PC-3 (cell line): ENCODE measurements around the gene SCLY. TPM values are rescaled to one million over a fixed set of nuclear protein-coding genes. Genes with fewer than 3 reads are reported as not detected.

Experiments
- ATAC-seq: fragments of 200-7000 bp; cut with Tn5 transposase; 2 replicates; pipeline ENCODE4 v1.9.1; 2020; ENCODE audit warnings: mild to moderate bottlenecking, moderate library complexity
- BruUV-seq: library from RNA; stranded (reverse); fragments of 400-500 nt; replicated peaks from 2 replicates; lab custom pipeline; 2021; lab: Mats Ljungman, UMichigan
- CTCF ChIA-PET: fragments of 300-600 bp; sonication (Branson Sonifier 250); formaldehyde crosslinking; loops from one replicate; lab custom pipeline; 2022; ENCODE audit warnings: antibody characterized with exemption; lab: Charles Lee
- POLR2A ChIA-PET: fragments of 300-600 bp; sonication (Branson Sonifier 250); formaldehyde crosslinking; loops from one replicate; lab custom pipeline; 2022; ENCODE audit warnings: antibody characterized with exemption; ENCODE audit not compliant: unreplicated experiment; lab: Charles Lee
- DNase-seq: peaks from one replicate; pipeline ENCODE4 v3.0.0-alpha.2; 2015
- H2AFZ ChIP-seq: fragments of 300-600 bp; sonication (generic); 2 replicates; pipeline ENCODE4 v1.6.0; 2016; ENCODE audit warnings: antibody characterized with exemption, low read length
- H3F3A ChIP-seq: fragments of 300-600 bp; sonication (generic); one replicate; pipeline ENCODE4 v1.6.0; 2017; ENCODE audit warnings: antibody characterized with exemption, low read length, control low read depth, mild to moderate bottlenecking; ENCODE audit not compliant: unreplicated experiment
- H3K27ac ChIP-seq: fragments of 300-600 bp; sonication (generic); 2 replicates; pipeline ENCODE4 v1.5.1; 2016; ENCODE audit warnings: mild to moderate bottlenecking, low read length
- H3K27me3 ChIP-seq: fragments of 300-600 bp; sonication (generic); 2 replicates; pipeline ENCODE4 v1.6.1; 2016; ENCODE audit warnings: low read length, mixed read lengths
- H3K36me3 ChIP-seq: fragments of 300-600 bp; sonication (generic); 2 replicates; pipeline ENCODE4 v1.6.1; 2016; ENCODE audit warnings: low read depth, mixed run types, low read length, mixed read lengths
- H3K4me1 ChIP-seq: fragments of 300-600 bp; sonication (generic); 2 replicates; pipeline ENCODE4 v1.5.1; 2016; ENCODE audit warnings: low read length; ENCODE audit not compliant: insufficient read depth
- H3K4me2 ChIP-seq: fragments of 300-600 bp; sonication (generic); 2 replicates; pipeline ENCODE4 v1.6.0; 2016; ENCODE audit warnings: low read length
- H3K4me3 ChIP-seq: fragments of 300-600 bp; sonication (generic); 2 replicates; pipeline ENCODE4 v1.5.1; 2016; ENCODE audit warnings: mild to moderate bottlenecking, low read length, mixed read lengths
- H3K79me2 ChIP-seq: fragments of 300-600 bp; sonication (generic); 2 replicates; pipeline ENCODE4 v1.6.1; 2017; ENCODE audit warnings: low read length, mixed read lengths
- H3K9ac ChIP-seq: fragments of 300-600 bp; sonication (generic); 2 replicates; pipeline ENCODE4 v1.6.0; 2016; ENCODE audit warnings: mild to moderate bottlenecking, low read length
- H3K9me2 ChIP-seq: fragments of 300-600 bp; sonication (generic); replicated peaks from 2 replicates; pipeline ENCODE4 v1.6.1; 2016; ENCODE audit warnings: mixed run types, low read length, mixed read lengths
- H3K9me3 ChIP-seq: fragments of 300-600 bp; sonication (generic); 2 replicates; pipeline ENCODE4 v1.6.1; 2016; ENCODE audit warnings: low read length, mixed read lengths
- H4K20me1 ChIP-seq: fragments of 300-600 bp; sonication (generic); 2 replicates; pipeline ENCODE4 v1.6.1; 2016; ENCODE audit warnings: low read length, mixed read lengths
- CTCF ChIP-seq: fragments of 300-600 bp; sonication (generic); conservative IDR thresholded peaks from 2 replicates; pipeline ENCODE4 v1.5.1; 2017; ENCODE audit warnings: antibody characterized with exemption, low read depth, mild to moderate bottlenecking, low read length
- EZH2 ChIP-seq: fragments of 300-600 bp; sonication (generic); IDR thresholded peaks from one replicate; pipeline ENCODE4 v1.6.1; 2017; ENCODE audit warnings: antibody characterized with exemption, mild to moderate bottlenecking, low read length; ENCODE audit not compliant: unreplicated experiment
- EZH2phosphoT487 ChIP-seq: fragments of 300-600 bp; sonication (generic); IDR thresholded peaks from 2 replicates; pipeline ENCODE4 v1.6.1; 2018; ENCODE audit warnings: mild to moderate bottlenecking, antibody characterized with exemption, low read length, borderline replicate concordance
- intact Hi-C: fragments of 100-400 bp; cut with micrococcal nuclease; formaldehyde crosslinking; loops from 2 replicates; pipeline ENCODE4 v1.9.0; 2023
- total RNA-seq: library from RNA; depleted of rRNA; stranded (reverse); fragments of >200 nt; gene quantifications from 2 replicates; pipeline ENCODE4 v1.2.3, GENCODE V29; 2014

Gene SCLY
- total RNA-seq, 1 experiment from 2014 or later = 23.1 TPM

GRCh38 chr2:238097201-238097987 lies 36.6 kb downstream of the SCLY start:
- POLR2A ChIA-PET = no interaction called here

GRCh38 chr2:238097988-238098871 lies 37.4 kb downstream of the SCLY start:
- Histone ChIP-seq H2AFZ (peak overlapping the region; percentile 44; the same call in 1 of the 2 replicates), H4K20me1 (no peaks in the 10 kb centered on the region), H3K27me3 (no peaks in the 10 kb centered on the region), H3K4me2 (peak overlapping the region; percentile 55), H3K4me1 (peaks cover 11% of the 10 kb centered on the region), H3K79me2 (no peaks in the 10 kb centered on the region), H3K36me3 (no peaks in the 10 kb centered on the region), H3K9me2 (no peaks in the 10 kb centered on the region), H3K9ac (no peak overlapping the region), H3K27ac (peak overlapping the region; percentile 60), H3K9me3 (no peaks in the 10 kb centered on the region), H3F3A (no peaks in the 10 kb centered on the region), H3K4me3 (no peak overlapping the region)
- peak; percentile 91 for ATAC-seq
- no TSS peak for BruUV-seq
- DNase-seq = peak; percentile 68
- ChIA-PET CTCF (interaction anchor here (0.5 kb wide), 1 partner anchor 425 kb away, joined by 4 read pairs; no protein-coding TSS in a partner anchor), POLR2A (no interaction called here)
- no peak for TF ChIP-seq EZH2phosphoT487
- TF ChIP-seq EZH2 = no peak
- TF ChIP-seq CTCF = no peak
- intact Hi-C loops = loop anchor here (1.0 kb wide), 1 partner anchor 23 kb away; no protein-coding TSS in a partner anchor

More at GRCh38 chr2:238097201-238097987, 36.6 kb downstream of the SCLY start:
- Histone ChIP-seq H2AFZ (no peak overlapping the region), H3K4me3 (no peak overlapping the region), H3K27me3 (no peaks in the 10 kb centered on the region), H3K4me1 (peaks cover 11% of the 10 kb centered on the region), H3K36me3 (no peaks in the 10 kb centered on the region), H3F3A (no peaks in the 10 kb centered on the region), H3K9me3 (no peaks in the 10 kb centered on the region), H3K4me2 (no peak overlapping the region), H3K79me2 (no peaks in the 10 kb centered on the region), H3K9me2 (no peaks in the 10 kb centered on the region), H3K27ac (no peak overlapping the region), H4K20me1 (no peaks in the 10 kb centered on the region), H3K9ac (no peak overlapping the region)
- ATAC-seq = no peak
- CTCF ChIA-PET = no interaction called here
- BruUV-seq = no TSS peak
- intact Hi-C loops = no loop called here
- no peak for TF ChIP-seq EZH2phosphoT487
- no peak for TF ChIP-seq CTCF
- TF ChIP-seq EZH2 = no peak
- no peak for DNase-seq
